ENCODE results near the gene NPBWR2.

GRCh38 chr20:64140956-64141355, 33.6 kb upstream of the NPBWR2 start:
- TF ChIP-seq CTCF (IDR thresholded peaks at IDR 0.05) (no peak), POLR2A (IDR thresholded peaks at IDR 0.05) (no peak)

Measured in right lobe of liver (tissue), 4 donors.